ENCODE data around the gene CD300E. TPM values are rescaled to one million over a fixed set of nuclear protein-coding genes. Genes with fewer than 3 reads are reported as not detected.

CD300E gene
- polyA plus RNA-seq, 1 donor from 2014 or later, result not detected

DNA sequence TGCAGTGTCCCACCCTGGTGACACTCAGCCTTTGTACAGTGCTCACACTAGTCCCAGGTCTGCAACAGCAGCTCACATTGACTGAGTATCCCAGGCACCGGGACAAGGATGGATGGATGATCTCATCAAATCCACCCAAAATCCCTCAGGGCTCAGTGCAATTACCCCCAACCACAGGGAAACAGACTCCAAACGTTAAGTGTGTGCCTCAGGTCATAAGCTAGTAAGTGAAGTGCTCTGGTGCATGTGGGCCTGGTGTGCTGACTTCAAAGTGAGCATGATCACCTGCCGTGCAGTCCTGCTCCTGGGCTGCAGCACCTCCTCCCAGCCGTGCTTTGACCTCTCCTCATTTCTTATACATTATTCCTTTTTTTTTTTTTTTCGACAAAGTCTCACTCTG lies 31.2 kb upstream of the CD300E start (continued):
- TF ChIP-seq, protein P1, sequence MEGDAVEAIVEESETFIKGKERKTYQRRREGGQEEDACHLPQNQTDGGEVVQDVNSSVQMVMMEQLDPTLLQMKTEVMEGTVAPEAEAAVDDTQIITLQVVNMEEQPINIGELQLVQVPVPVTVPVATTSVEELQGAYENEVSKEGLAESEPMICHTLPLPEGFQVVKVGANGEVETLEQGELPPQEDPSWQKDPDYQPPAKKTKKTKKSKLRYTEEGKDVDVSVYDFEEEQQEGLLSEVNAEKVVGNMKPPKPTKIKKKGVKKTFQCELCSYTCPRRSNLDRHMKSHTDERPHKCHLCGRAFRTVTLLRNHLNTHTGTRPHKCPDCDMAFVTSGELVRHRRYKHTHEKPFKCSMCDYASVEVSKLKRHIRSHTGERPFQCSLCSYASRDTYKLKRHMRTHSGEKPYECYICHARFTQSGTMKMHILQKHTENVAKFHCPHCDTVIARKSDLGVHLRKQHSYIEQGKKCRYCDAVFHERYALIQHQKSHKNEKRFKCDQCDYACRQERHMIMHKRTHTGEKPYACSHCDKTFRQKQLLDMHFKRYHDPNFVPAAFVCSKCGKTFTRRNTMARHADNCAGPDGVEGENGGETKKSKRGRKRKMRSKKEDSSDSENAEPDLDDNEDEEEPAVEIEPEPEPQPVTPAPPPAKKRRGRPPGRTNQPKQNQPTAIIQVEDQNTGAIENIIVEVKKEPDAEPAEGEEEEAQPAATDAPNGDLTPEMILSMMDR (IDR thresholded peaks at IDR 0.05; ENCODE audit: poor library complexity, severe bottlenecking), result no peak

DNA sequence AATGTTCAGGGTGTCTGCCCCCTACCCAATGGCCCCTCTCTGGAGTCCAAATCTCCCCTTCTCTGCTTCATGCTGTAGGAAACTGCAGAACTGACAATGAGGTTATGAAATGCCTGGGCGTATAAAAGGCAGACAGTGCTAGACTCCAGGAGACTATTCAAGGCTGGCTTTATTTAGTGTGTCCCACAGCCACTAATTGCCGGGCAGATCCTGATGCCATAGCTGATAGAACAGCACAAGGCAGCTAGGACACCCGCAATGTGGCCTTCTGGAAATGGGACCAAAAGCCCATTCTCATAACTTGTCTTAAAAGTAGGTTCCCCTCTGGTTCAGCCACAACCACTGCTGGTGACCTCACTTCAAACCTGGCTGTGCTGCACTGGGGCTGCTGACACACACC lies 28.5 kb upstream of the CD300E start:
- peaks cover 12% of the 10 kb centered on the region for H3K27me3 ChIP-seq (ENCODE audit: insufficient read depth, low read depth, low read length)
- TF ChIP-seq TAF1 (IDR thresholded peaks at IDR 0.05; ENCODE audit: low read depth) (no peak), RAD21 (conservative IDR thresholded peaks at IDR 0.05) (no peak), EZH2 (IDR thresholded peaks at IDR 0.05; ENCODE audit: borderline replicate concordance, insufficient read depth, low read length, poor library complexity, severe bottlenecking) (no peak), EP300 (conservative IDR thresholded peaks at IDR 0.05; ENCODE audit: poor library complexity, severe bottlenecking) (no peak), POLR2AphosphoS5 (IDR thresholded peaks at IDR 0.05) (no peak), SMC3 (conservative IDR thresholded peaks at IDR 0.05; ENCODE audit: poor library complexity) (no peak), MXI1 (conservative IDR thresholded peaks at IDR 0.05; ENCODE audit: poor library complexity, severe bottlenecking) (no peak)
- TF ChIP-seq, protein P2, sequence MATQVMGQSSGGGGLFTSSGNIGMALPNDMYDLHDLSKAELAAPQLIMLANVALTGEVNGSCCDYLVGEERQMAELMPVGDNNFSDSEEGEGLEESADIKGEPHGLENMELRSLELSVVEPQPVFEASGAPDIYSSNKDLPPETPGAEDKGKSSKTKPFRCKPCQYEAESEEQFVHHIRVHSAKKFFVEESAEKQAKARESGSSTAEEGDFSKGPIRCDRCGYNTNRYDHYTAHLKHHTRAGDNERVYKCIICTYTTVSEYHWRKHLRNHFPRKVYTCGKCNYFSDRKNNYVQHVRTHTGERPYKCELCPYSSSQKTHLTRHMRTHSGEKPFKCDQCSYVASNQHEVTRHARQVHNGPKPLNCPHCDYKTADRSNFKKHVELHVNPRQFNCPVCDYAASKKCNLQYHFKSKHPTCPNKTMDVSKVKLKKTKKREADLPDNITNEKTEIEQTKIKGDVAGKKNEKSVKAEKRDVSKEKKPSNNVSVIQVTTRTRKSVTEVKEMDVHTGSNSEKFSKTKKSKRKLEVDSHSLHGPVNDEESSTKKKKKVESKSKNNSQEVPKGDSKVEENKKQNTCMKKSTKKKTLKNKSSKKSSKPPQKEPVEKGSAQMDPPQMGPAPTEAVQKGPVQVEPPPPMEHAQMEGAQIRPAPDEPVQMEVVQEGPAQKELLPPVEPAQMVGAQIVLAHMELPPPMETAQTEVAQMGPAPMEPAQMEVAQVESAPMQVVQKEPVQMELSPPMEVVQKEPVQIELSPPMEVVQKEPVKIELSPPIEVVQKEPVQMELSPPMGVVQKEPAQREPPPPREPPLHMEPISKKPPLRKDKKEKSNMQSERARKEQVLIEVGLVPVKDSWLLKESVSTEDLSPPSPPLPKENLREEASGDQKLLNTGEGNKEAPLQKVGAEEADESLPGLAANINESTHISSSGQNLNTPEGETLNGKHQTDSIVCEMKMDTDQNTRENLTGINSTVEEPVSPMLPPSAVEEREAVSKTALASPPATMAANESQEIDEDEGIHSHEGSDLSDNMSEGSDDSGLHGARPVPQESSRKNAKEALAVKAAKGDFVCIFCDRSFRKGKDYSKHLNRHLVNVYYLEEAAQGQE (IDR thresholded peaks at IDR 0.05; ENCODE audit: borderline replicate concordance), result no peak
- TF ChIP-seq, protein P1 (IDR thresholded peaks at IDR 0.05; ENCODE audit: poor library complexity, severe bottlenecking), result no peak

DNA sequence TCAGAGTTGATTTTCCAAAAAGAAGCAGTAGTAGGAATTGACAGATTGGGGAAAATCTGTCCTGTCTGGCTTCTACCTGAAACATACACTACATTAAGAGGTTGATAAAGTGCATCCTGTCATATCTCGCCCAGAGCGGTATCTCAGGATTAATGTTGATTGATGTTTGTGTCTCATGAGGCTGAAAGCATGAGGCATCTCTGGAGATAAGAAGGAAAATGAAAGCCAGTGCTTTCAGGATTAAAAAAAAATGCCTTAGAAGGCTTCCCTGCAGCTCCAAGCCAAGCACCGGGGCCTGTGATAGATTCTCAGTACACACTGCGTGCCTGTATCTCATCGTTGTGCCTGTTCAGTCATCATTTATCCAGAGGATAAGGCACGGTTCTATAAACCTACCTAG lies 26.4 kb upstream of the CD300E start:
- Histone ChIP-seq H4K20me1 (ENCODE audit: insufficient read depth) (no peaks in the 10 kb centered on the region), H3K9me2 (ENCODE audit: insufficient read depth, low read length) (no peaks in the 10 kb centered on the region), H2AFZ (ENCODE audit: low read depth, low read length) (no peak overlapping the region), H3K4me2 (ENCODE audit: low read length) (peak overlapping the region; percentile 19), H3F3A (ENCODE audit: insufficient read depth, low read length, poor library complexity, severe bottlenecking) (no peaks in the 10 kb centered on the region), H3K27me3 (ENCODE audit: insufficient read depth, low read depth, low read length) (peaks cover 12% of the 10 kb centered on the region), H3K27ac (ENCODE audit: low read length) (peak overlapping the region; percentile 56), H3K4me3 (ENCODE audit: low read length) (peak overlapping the region; percentile 26), H3K79me2 (replicated peaks; ENCODE audit: insufficient read depth, low read length) (no peaks in the 10 kb centered on the region), H3K9me3 (ENCODE audit: low read length) (no peaks in the 10 kb centered on the region), H3K36me3 (ENCODE audit: insufficient read depth, low read length) (no peaks in the 10 kb centered on the region), H3K9ac (ENCODE audit: low read length) (peak overlapping the region; percentile 30)
- TF ChIP-seq EP300 (conservative IDR thresholded peaks at IDR 0.05; ENCODE audit: poor library complexity, severe bottlenecking), result peak; percentile 42
- no peak for TF ChIP-seq MXI1 (conservative IDR thresholded peaks at IDR 0.05; ENCODE audit: poor library complexity, severe bottlenecking)
- TF ChIP-seq RAD21 (conservative IDR thresholded peaks at IDR 0.05), result no peak
- TF ChIP-seq POLR2AphosphoS5 (IDR thresholded peaks at IDR 0.05), result peak; percentile 66

More for the DNA sequence above, 28.5 kb upstream of the CD300E start:
- Histone ChIP-seq H2AFZ (ENCODE audit: low read depth, low read length) (no peak overlapping the region), H3K36me3 (ENCODE audit: insufficient read depth, low read length) (no peaks in the 10 kb centered on the region), H4K20me1 (ENCODE audit: insufficient read depth) (no peaks in the 10 kb centered on the region), H3K4me2 (ENCODE audit: low read length) (no peak overlapping the region), H3K79me2 (replicated peaks; ENCODE audit: insufficient read depth, low read length) (no peaks in the 10 kb centered on the region), H3K9me3 (ENCODE audit: low read length) (no peaks in the 10 kb centered on the region), H3K4me3 (ENCODE audit: low read length) (no peak overlapping the region), H3K27ac (ENCODE audit: low read length) (no peak overlapping the region), H3F3A (ENCODE audit: insufficient read depth, low read length, poor library complexity, severe bottlenecking) (no peaks in the 10 kb centered on the region), H3K9me2 (ENCODE audit: insufficient read depth, low read length) (no peaks in the 10 kb centered on the region), H3K9ac (ENCODE audit: low read length) (no peak overlapping the region)
